T-helper 1 cell (primary cell): ENCODE results near the gene CYP27B1.
A peak's percentile ranks its signal among the peaks of the same experiment; 100 is the strongest.

Experiments used
- DNase-seq, 5 donors: peaks; one replicate each; pipeline ENCODE4 v3.0.0-alpha.2; 2012 to 2020

CYP27B1 gene

GRCh38 chr12:57765003-57765697, 1.7 kb downstream of the CYP27B1 start:
- peak in 3 of 5 donors; percentile 39 to 65 (median 44) for DNase-seq

GRCh38 chr12:57764662-57765002, 2.2 kb downstream of the CYP27B1 start:
- DNase-seq, result no peak

- no peak for DNase-seq
Measured at GRCh38 chr12:57763881-57764661, 2.8 kb downstream of the CYP27B1 start.

- DNase-seq, result no peak
Measured at GRCh38 chr12:57762463-57762862, 4.4 kb downstream of the CYP27B1 start.

- DNase-seq, result no peak
Measured at GRCh38 chr12:57761391-57761998, 5.4 kb downstream of the CYP27B1 start.

GRCh38 chr12:57760347-57760982, 6.4 kb downstream of the CYP27B1 start:
- no peak for DNase-seq

GRCh38 chr12:57759360-57759980, 7.4 kb downstream of the CYP27B1 start:
- peak in 1 of 5 donors; percentile 52 for DNase-seq

GRCh38 chr12:57758552-57759359, 8.1 kb downstream of the CYP27B1 start:
- no peak for DNase-seq

GRCh38 chr12:57757771-57758170, 9.1 kb downstream of the CYP27B1 start:
- DNase-seq, result no peak

- DNase-seq, result peak in 4 of 5 donors; percentile 53 to 74 (median 60)
Measured at GRCh38 chr12:57756406-57757341, 10.2 kb downstream of the CYP27B1 start.

- DNase-seq, result peak in 2 of 5 donors; percentile 41 to 58
Measured at GRCh38 chr12:57755454-57756372, 11.2 kb downstream of the CYP27B1 start.

- no peak for DNase-seq
Measured at GRCh38 chr12:57755194-57755453, 11.8 kb downstream of the CYP27B1 start.

GRCh38 chr12:57754411-57755193, 12.3 kb downstream of the CYP27B1 start, which contains the start of gene MARCHF9:
Gene MARCHF9, plus strand, starts transcription at chr12:57755103. Its CDS starts 426 bp downstream, at chr12:57755529.
- peak; percentile 79 to 88 (median 84) for DNase-seq

- DNase-seq, result no peak
Measured at GRCh38 chr12:57753756-57754337, 13.0 kb downstream of the CYP27B1 start.

- DNase-seq, result no peak
Measured at GRCh38 chr12:57752668-57753000, 14.2 kb downstream of the CYP27B1 start.

GRCh38 chr12:57751788-57752667, 14.8 kb downstream of the CYP27B1 start, which contains the start of gene CDK4:
Gene CDK4, minus strand, starts transcription at chr12:57752310. Its CDS starts 593 bp downstream, at chr12:57751717.
- peak; percentile 99 to 100 (median 99) for DNase-seq

- no peak for DNase-seq
Measured at GRCh38 chr12:57751432-57751787, 15.5 kb downstream of the CYP27B1 start.
